Lower leg skin (tissue), 3 donors: ENCODE measurements around the gene HIRIP3.

Source experiments
- POLR2A ChIP-seq, 2 donors: fragments of 450-650 bp; IDR thresholded peaks; one replicate each; pipeline ENCODE4 v1.6.1; 2016 to 2017; ENCODE audit warnings: antibody characterized with exemption in 2 of 2, mild to moderate bottlenecking in 1 of 2, moderate library complexity in 1 of 2
- TF ChIP-seq, protein P1 (sequence below), 3 donors: fragments of 450-650 bp; IDR thresholded peaks; one replicate each; pipeline ENCODE4 v1.5.1; 2016; ENCODE audit warnings: antibody characterized with exemption in 3 of 3, mild to moderate bottlenecking in 3 of 3, moderate library complexity in 2 of 3

DNA sequence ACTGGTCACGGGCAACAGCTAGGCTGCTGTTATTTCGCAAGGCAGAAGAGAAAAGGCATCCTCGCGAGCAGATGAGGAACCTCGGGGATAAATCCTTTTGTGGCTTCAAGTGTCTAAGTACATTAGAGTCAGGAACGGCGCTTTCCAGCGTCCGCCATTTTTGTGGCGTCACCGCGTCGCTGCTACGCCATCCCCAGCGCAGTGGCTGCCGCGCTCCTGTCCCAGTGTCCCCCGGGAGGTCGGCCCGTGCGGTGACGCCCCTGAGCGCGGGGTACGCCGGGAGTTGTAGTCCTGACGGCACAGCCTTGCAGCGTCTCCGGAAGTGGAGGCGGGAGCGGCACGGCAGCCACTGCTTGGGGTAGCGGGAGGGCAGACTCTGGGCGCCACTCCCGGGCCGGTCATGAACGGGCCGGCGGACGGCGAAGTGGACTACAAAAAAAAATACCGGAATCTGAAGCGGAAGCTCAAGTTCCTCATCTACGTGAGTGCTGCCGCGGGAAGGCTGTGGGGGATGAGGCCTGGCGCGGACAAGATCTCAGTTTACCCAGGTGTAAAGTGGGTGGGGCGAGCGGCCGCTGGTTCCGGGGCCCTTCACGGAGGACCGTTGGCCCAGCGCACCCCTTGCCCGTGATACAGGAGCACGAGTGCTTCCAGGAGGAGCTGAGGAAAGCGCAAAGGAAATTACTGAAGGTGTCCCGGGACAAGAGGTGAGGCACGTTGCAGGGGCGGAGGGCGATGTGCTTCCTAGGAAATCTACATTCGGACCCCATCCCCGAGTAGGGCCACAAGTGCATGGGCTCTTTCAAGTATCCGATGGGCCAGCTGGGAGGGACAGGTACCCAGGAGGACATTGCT, 721 bp upstream of the HIRIP3 start, which contains the start of gene INO80E:
- TF ChIP-seq POLR2A (IDR thresholded peaks at IDR 0.05) = no peak
- TF ChIP-seq, protein P1, sequence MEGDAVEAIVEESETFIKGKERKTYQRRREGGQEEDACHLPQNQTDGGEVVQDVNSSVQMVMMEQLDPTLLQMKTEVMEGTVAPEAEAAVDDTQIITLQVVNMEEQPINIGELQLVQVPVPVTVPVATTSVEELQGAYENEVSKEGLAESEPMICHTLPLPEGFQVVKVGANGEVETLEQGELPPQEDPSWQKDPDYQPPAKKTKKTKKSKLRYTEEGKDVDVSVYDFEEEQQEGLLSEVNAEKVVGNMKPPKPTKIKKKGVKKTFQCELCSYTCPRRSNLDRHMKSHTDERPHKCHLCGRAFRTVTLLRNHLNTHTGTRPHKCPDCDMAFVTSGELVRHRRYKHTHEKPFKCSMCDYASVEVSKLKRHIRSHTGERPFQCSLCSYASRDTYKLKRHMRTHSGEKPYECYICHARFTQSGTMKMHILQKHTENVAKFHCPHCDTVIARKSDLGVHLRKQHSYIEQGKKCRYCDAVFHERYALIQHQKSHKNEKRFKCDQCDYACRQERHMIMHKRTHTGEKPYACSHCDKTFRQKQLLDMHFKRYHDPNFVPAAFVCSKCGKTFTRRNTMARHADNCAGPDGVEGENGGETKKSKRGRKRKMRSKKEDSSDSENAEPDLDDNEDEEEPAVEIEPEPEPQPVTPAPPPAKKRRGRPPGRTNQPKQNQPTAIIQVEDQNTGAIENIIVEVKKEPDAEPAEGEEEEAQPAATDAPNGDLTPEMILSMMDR (IDR thresholded peaks at IDR 0.05) = no peak
